HG03558 (cell line): Measurements from ENCODE around the gene TMEM183A.
"Not testable (repeated sequence)": the region's sequence is repeated elsewhere in the genome, so short reads cannot be mapped to it uniquely, and the experiment has no call there.

Experiments
- ATAC-seq: cut with Tn5 transposase; IDR thresholded peaks from one replicate; pipeline ENCODE4 v1.9.1; 2021; ENCODE audit warnings: moderate number of reproducible peaks; ENCODE audit not compliant: unreplicated experiment; ENCODE audit errors: extremely low read depth

TMEM183A gene

GRCh38 chr1:202986120-202986519, 21.1 kb upstream of the TMEM183A start:
- not testable (repeated sequence) for ATAC-seq

- no peak for ATAC-seq
Measured at GRCh38 chr1:202987255-202987654, 19.9 kb upstream of the TMEM183A start.

GRCh38 chr1:202987922-202988583, 19.1 kb upstream of the TMEM183A start:
- no peak for ATAC-seq

- ATAC-seq: no peak
Measured at GRCh38 chr1:202989879-202990278, 17.3 kb upstream of the TMEM183A start.

GRCh38 chr1:202991112-202991511, 16.1 kb upstream of the TMEM183A start:
- no peak for ATAC-seq

- no peak for ATAC-seq
Measured at GRCh38 chr1:202994756-202995155, 12.4 kb upstream of the TMEM183A start.

GRCh38 chr1:202998836-202999750, 8.1 kb upstream of the TMEM183A start:
- no peak for ATAC-seq

- ATAC-seq: no peak
Measured at GRCh38 chr1:203000217-203000944, 6.8 kb upstream of the TMEM183A start.

GRCh38 chr1:203001986-203002385, 5.2 kb upstream of the TMEM183A start:
- no peak for ATAC-seq

- ATAC-seq: no peak
Measured at GRCh38 chr1:203002951-203003350, 4.2 kb upstream of the TMEM183A start.

- not testable (repeated sequence) for ATAC-seq
Measured at GRCh38 chr1:203005395-203006142, 1.6 kb upstream of the TMEM183A start.

- no peak for ATAC-seq
Measured at GRCh38 chr1:203009185-203009584, 2.0 kb downstream of the TMEM183A start.

- no peak for ATAC-seq
Measured at GRCh38 chr1:203011582-203011981, 4.4 kb downstream of the TMEM183A start.

GRCh38 chr1:203017061-203017460, 9.9 kb downstream of the TMEM183A start:
- no peak for ATAC-seq

- no peak for ATAC-seq
Measured at GRCh38 chr1:203017692-203018091, 10.5 kb downstream of the TMEM183A start.

- ATAC-seq: not testable (repeated sequence)
Measured at GRCh38 chr1:203022855-203023254, 15.7 kb downstream of the TMEM183A start.

- ATAC-seq: no peak
Measured at GRCh38 chr1:203025686-203026030, 18.5 kb downstream of the TMEM183A start.

- ATAC-seq: peak; percentile 44
Measured at GRCh38 chr1:203026031-203026665, 19.0 kb downstream of the TMEM183A start, which contains the start of gene PPFIA4. Gene PPFIA4 (plus strand): TSS chr1:203026491. CDS start chr1:203039009, 12,518 bp downstream.
